ENCODE measurements around the gene XPO5.
"Not testable (repeated sequence)": the region's sequence is repeated elsewhere in the genome, so short reads cannot be mapped to it uniquely, and the experiment has no call there.

Gene XPO5

DNA sequence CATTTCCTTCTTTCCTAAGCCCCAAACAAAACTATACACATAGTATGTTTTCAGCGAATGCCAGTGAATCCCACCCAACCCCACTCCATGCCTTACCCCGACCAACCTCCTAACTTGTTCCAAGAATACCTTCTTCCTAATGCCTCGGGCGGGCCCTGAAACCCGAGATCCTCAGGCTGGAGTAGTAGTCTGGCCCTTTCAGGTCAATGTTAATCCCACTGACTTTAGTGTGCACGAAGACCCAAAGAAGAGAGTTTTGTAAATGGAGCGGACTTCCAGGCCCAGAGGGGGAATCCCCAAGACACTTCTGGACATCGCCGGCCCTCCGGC is 59.5 kb downstream of the XPO5 start:
- no peak for DNase-seq

DNA sequence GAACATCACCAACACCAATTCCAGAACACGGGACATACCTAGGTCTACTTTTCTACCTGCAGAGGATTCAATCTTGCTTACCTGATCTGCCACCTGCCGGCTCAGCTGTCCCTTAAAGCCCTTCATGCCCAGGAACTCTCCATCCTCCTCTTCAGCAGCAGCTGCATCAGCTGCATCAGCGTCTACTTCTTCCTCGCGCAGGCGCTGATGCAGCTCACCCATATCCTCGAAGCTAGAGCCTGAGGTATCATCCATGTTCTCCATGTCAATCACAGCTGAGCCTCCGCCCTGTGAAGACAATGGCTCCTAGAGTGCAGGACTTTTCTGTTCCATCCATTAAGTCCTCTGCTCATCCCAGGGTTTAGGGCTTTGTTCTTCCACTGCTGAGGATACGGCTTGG is 60.0 kb downstream of the XPO5 start:
- no peak for DNase-seq

DNA sequence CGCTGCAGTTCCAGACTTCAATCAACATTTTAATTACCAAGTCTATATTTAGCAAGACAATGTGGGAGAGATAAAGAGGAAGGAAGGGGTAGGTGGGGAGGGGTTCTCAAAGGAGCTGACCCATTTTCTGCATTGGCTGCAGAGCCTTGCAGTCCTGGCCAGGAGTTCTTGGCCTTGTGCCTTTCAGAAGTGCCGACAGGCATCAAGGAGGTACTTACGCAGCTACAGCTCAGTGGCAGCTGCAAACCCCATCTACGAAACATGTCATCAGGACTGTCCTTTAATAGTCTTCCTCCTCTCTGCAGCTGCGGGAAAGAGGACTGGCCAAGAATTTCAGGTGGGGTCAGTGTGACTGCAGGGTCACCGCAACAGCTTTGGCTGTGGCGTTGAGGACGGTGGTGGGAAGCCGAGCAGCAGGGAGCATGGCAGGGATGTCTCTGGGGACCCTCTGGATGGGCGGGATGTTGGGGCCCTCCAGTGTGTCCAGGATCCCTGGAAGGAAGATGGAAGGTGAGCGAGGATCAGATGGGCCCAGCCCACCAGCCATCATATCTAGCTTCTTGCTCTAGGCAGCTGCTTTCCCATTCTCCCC is 63.9 kb downstream of the XPO5 start:
- no peak for DNase-seq

DNA sequence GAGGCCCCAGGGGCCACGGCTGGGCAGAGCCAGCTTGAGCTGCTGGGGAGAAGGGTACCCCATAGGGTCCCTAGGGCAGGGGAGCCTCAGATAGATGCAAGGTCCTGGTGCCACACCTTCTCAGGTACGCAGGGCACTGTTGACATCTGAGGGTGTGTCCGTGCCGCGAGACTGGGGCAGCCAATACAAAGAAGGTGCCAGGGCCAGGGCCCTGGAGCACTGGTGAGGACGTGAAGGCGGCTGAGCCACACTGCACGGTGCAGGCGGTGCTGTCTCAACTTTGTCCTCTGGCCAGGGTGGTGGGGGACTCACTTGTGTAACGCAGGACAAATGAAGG is 65.0 kb downstream of the XPO5 start:
- DNase-seq: no peak

DNA sequence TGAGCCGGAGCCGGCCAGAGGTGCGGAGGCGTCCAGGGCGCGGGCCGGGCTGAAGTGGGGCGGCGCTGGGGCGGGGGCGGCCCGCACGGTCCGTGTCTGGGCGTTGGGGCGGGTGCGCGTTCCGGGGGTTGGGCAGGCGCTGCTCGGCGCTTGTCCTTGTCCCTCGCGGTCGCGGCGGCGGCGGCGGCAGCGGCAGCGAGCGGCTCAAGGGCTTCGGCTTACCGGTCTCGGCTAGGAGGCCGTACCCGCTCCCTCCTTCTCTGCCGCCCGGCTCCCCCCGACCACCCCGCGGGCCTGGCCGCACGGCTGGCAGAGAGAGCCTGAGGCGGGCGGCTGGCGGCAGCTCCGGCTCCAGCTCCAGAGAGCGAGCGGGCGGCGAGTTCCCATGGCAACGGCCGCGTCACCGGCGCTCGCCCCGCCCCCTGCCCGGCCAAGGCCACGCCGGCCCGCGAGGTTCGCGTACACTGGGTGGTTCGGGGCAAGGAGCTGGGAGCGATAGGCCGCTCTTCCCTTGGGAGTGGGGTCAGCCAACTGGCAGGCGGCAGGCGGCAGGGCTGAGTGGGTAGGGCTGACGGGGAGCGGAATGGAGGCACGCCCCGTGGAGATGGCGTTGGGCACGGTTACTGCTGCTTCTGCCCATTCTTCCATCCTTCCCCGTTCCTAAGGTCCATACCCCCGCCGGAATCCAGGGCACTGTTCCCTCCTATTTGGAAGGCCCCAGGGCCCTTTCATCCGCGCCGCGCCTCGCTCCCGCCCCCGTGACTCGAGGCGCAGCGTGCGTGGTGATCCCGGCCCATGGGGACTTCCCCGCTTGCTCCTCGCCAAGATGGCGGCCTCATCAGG is 65.6 kb downstream of the XPO5 start, which contains the start of gene LRRC73:
Gene LRRC73 (minus strand): TSS at position 363 of the 843 bp plus-strand sequence. CDS start 561 bp downstream, outside the sequence.
- peak in 1 of 2 experiments; percentile 74 for DNase-seq

DNA sequence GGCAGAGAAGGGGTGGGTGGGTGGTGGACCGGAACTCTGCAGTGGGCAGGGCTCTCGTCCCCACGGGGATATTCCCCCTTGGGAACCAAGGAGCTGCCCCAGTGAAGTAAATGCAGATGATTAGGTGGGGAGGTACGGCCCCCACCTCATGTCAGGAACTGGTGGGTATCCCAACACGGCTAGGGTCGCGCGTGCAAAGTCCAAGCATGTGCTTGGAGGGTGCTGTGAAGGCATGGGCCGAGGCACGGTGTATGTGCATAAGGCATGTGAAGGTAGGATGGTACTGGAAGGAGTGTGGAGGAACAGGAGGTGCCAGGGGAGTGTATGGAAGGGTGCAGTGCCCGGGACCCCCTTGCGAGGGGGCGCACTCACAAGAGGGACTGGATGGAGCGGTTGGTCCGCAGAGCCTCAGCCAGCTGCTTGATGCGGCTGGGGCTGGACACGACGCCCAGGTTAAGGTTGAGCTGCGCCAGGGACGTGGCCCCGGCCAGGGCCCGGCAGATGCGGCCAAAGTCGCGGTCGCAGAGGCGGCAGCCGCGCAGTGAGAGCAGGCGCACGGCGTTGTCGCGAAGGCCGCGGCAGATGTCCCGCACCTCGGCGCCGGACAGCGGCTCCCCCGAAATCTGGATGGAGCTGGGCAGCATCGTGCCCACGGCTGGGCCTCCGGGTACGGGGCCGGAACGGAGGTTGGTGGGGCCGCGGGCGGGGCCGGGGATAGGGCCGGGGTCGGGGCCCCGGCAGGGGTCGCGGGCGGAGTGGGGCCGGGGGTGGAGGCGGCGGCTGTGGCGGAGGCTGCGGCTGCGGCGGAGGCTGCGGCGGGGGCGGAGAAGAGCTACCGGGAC is 66.5 kb downstream of the XPO5 start:
- peak in 1 of 2 experiments; percentile 25 for DNase-seq

DNA sequence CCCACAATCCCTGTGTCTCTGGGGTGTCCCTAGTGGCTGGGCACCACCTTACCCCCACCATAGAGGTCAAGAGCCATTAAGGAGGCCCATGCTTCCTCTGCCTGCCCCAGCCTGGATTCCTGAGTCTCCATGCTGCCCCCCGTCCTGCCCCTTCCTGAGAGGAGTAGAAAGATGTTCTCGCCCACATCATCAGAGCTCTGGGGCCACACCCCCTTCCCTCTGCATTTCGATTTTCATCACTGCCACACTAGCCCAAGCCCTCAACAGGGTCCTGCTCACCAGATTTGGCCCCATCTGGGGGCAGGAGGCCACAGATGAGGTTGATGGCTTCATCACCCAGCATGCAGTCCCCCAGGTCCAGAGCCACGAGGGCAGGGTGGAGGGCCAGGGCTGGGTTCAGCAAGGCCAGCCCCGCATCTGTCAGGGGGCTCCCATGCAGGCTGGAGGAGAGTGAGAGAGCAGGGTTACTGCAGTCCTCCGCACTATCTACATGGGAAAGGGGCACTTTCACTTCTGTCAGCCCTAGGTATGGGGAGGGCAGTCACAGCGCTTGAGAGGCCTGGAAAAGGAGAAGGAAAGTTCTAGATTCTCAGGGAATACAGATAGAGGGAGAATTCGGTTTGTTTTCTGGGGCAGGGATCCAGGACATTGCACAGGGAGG is 67.2 kb downstream of the XPO5 start:
- no peak for DNase-seq

DNA sequence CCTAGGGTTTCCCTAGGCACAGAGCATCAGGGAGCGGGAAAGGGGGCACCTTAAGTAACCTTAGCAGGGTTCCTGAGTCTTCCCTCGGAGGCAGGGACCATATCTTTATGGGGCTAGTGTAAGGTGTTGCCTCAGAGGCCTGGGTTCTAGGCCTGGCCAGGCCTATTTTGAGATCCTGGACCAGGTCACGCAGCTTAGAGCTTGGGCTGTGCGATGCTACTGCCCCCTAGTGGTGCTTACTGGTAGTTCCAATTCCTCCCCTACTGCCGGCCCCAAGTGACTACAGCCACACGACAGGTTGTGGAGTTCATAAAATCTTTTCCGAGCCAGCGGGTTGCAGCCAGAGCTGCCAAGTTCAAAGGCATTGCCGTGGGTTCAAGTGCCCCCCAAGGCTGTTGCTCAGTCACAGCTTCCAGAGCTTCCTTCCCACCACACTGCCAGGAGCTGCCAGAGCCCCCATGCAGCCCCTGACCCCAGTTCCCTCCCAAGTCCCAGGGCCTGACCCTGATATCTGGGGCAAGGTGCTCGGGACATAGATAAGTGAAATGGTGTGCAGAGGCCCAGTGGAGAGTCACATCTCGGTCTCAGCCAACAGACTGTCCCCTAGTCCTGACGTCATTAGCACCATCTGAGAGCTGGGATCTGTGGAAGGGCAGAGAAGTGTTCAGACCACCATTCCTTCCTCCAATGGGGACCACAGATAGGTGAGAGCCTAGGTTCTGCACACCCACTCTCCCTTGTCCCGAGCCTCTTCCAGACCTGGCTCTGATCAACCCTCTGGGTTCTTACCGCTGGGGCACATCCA is 69.0 kb downstream of the XPO5 start:
- DNase-seq: peak; percentile 36 to 78

DNA sequence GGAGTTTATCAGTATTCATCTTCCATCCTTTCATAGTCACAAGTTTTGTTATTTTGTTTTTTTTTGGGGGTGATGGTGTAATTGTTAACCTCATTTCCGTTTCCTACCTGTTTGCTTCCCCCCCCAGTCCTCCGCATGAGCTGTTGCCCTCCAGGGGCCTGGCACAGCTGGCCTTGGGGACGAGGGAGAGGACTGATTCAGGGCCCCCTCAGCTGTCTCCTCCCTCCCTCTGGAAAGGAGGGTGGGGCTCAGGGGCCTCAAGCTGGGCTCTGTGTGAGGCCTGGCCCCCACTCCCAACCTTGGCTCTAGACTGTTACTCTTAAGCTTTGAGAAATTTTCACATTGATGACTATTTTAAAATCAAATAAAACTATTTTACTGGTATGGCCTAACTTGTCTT is 69.7 kb downstream of the XPO5 start:
- DNase-seq: no peak

DNA sequence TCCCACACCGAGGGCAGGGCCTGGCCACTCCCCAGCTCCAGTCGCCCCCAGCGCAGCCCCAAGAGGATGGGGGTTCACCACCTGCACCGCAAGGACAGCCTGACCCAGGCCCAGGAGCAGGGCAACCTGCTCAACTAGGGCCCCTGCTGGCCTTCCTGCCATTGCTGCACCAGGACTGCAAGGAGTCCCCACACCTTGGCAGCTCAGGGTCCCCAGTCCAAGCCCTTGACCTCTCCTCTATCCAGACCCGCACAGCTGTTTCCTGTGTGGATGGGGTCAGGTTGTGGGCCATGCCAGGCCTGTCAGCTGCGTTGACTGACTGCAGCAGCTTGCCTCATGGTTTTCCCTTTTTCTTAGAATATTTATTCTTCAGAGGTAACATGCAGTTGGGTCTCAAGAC is 70.1 kb downstream of the XPO5 start:
- DNase-seq: no peak

DNA sequence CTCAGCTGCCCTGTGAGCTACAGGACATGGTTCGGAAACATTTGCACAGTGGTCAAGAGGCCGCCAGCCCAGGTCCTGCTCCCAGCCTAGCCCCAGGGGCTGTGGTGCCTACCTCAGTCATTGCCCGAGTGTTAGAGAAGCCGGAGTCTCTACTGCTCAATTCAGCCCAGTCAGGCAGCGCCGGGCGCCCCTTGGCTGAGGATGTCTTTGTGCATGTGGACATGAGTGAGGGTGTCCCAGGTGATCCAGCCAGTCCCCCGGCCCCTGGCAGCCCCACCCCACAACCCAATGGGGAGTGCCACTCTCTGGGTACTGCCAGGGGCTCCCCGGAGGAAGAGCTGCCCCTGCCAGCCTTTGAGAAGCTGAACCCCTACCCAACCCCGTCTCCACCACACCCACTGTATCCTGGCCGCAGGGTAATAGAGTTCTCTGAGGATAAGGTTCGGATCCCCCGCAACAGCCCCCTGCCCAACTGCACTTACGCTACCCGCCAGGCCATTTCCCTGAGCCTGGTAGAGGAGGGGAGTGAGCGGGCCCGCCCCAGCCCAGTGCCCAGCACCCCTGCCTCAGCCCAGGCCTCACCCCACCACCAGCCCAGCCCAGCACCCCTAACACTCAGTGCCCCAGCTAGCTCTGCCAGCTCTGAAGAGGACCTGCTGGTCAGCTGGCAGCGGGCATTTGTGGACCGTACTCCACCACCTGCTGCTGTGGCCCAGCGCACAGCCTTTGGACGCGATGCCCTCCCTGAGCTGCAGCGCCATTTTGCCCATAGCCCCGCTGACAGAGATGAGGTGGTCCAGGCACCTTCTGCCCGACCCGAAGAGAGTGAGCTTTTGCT is 70.9 kb downstream of the XPO5 start:
- DNase-seq: no peak

DNA sequence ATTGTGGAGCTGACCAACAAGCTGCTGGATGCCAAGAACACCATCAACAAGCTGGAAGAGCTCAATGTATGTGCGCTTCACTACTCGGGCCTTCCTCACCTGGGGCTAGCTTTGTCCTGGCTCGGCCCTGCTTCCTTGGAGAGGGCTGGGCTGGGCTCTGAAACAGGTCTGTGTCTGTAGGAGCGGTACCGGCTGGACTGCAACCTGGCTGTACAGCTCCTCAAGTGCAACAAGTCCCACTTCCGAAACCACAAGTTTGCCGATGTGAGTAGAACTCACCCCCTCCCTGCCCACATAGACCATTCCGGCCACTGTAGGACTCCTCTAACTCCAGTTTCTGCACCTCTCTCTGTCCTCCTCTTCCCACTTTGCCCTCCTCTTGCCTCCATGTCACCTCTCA is 72.4 kb downstream of the XPO5 start:
- no peak for DNase-seq

DNA sequence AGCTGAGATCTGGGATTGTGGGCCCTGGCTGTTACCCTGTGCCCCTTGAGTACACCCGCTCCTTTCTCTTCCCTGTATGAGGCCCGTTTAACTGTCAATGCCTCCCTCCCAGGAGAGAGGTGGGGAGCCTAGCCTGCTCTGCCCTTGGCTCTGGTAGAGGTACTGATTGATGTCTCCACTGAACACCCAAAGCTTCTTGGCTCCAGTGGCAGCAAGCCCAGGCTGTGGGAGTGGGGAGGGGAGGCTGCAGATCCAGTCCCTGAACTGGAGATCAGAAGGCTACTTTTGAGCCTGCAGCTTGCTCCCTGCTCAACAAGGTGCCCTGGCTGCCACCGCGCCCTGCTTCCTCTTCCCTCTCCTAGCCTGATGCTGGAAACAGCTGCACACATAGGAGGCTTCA is 73.2 kb downstream of the XPO5 start:
- DNase-seq: no peak

DNA sequence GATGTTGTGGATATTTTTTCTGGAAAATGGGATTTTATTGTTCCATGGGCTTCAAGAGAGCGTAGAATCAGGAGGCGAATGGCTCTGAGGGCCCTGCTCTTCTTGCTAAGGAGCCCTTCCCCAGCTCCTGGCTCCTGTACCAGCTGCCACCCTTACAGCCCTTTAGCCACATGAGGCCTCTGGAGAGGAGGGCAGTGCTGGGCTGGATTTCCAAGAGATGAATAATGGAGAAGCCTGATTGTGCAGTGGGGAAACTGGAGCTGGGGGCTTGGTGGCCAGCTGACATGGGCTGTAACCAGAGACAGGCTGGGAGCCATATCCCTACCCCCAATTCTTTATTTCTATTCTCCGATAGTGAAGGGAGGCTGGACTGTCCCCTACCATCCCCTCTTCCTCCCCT is 74.9 kb downstream of the XPO5 start:
- DNase-seq: no peak

DNA sequence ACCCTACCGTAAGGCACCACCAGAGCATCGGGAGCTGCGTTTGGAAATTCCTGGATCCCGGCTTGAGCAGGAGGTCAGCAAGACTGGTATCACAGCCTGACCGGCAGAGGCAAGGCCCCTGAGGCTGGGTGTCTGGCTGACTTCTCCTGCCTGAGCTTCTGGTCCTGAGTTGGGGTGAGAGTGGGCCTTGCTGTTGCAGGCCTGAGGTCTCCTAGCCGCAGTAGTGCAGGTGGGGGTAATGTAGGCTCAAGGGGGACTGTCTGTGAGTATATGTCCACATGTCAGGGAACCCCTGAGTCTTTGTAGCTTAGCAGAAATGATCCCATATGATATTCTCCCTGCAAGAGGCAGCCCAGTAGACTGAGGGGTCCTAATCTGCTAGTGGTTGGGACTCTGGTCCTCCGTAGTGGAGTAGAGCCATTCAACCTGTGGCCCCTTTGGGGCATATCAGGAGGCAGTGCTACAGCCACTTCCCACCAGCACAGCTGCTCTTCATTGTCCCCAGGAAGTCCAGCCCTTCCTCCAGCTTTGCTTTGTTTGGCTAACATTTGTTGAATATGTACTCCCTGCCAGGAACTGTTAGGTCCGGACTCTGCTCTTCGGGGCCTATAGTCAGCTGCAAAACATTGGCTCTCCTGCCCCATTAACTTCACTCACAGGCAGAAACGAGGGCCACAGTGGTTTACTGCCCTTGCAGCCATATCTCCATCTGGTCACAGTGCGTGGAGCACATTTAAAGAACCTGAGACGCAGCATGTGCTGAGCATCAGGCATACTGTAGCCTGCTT is 76.6 kb downstream of the XPO5 start:
- DNase-seq: no peak

DNA sequence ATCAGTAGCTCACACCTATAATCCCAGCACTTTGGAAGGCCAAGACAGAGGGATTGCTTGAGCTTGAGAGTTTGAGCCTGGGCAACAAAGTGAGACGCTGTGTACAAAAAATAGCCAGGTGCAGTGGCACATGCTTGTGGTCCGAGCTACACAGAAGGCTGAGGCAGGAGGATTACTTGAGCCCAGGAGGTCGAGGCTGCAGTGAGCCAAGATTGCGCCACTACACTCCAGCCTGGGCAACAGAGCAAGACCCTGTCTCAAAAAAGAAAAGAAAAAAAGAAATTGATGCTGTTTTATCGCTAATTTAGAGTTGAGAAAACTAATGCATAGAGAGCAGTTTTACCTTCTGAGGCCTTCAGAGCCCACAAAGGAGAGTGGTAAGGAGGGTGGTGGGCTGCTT is 77.5 kb downstream of the XPO5 start:
- not testable (repeated sequence) for DNase-seq

DNA sequence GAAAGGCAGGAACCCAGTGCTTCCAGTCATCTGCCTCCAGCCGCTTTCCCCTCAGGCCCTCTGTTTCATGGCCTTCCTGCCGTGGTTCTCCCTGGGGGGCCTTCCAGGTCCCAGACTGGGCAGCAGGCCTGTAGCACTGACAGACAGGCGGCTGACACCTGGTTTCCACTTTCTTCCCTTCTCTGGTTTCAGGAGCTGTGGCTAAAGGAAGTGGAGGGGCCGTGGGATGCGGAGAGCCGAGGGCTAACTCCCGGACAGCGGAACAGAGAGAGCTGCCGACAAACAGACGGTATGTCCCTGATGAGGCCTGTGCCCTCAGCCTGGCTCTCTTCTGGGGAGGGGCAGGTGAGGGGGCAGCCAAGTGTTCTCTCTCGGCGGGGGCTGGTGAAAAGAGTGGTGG is 78.1 kb downstream of the XPO5 start:
- no peak for DNase-seq

DNA sequence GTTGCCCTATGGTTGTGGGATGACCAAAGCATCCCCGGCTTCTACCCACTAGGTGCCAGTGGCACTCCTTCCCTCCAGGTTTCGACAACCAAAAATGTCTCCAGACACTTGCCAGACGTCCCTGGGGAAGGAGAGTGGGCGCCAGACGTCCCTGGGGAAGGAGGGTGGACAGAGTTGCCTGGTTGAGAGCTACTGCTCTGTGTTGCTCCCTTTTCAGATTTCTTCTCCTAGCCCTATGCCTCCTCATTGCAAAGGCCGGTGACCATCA is 78.8 kb downstream of the XPO5 start:
- no peak for DNase-seq

DNA sequence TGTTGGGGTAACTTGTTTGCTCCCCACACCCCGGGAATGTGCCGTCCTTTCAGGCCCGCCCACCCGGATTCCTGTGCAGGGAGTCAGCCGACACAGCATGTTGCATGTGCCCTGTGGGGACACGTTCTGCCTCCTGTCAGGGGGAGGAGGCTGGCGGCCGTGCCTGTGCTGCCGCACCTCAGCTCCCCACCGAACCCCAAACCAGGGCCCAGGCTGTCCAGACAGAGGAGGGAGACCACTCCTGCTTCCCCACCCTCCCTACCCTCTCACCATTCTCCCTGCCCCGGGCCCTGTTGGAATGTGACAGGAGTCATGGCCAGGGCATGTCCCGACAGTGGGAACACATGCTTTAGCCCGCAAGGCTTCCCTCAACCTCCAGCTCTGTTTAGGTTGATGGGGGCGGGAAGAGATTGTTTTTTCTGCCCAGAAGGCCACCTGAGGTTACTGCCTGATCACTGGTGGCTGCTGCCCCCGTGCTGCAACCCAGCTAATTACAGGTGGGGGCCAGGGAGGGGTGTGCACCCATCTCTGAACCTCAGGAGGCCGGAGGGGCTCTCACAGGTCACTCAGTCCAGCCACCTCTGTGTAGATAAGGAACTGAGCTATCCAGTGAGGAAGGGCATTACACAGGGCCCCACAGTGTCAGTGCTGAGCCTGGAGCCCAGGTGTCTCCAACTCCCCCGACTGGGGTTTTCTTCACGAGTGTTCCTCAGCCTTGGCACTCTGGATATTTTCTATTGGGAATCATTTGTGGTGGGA is 79.3 kb downstream of the XPO5 start:
- DNase-seq: peak in 1 of 2 experiments; percentile 51

DNA sequence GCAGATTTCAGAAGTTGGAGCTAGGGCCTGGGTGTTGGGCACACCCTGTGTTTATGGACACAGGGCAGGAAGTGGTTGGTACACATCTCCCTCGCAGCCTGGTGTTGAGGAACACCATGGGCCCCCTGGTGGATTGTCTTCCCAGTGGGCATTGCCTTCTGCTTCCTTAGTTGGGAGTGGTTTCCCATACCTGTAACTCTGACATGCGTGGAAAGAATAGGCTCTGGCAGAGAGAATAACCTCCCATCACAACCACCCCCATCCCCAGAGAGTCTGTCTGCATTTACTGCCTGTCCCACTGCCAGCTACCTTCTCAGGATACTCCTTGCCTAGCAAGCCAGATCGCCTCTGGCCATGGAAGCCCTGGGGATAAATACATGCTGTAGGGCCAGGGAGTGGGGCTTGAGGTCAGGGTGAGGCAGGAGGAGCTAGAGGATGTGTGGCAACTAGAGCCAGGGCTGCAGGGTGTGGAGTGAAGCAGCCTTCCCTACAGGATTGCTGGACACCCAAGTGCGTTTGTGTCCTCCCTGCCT is 80.4 kb downstream of the XPO5 start:
- DNase-seq: no peak
